ENCODE measurements around the gene UNC5B.

UNC5B gene

DNA sequence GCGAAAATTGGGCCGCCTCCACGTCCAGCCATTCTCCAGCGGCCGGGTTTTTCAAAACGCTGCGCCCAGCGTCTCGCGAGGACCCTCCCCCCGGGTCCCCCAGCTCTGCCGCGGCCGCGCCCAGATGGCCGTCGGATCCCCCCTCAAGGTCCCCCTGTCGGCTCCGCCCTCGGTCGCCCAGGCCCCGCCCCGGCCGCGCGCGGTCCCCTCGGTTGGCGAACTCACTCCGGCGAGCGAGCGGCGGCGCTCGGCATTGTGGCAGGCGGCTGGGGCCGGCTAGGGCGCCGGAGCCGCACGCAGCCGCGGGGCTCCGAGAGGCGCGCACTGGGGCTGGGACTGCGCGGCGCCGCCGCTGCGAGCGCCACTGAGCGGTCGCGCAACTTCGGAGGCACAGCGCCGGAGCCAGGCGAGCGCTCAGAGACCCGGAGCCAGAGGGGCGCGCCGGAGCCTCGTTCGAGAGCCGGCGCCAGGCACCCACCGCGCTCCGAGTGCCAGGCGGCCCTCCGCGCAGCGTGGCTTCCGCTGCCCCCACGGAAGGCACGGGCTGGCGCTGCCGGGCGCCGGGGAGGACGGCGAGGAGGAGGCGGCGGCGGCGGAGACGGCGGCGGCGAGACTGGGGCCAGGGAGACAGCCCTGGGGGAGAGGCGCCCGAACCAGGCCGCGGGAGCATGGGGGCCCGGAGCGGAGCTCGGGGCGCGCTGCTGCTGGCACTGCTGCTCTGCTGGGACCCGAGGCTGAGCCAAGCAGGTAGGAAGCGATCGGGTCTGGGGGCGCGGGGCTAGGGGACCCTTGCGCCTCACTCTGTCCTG is at the start of gene UNC5B:
Gene UNC5B (plus strand): TSS at position 253 of the 809 bp plus-strand sequence. CDS start 416 bp downstream, at position 669.
- no peak for TF ChIP-seq POLR2A (IDR thresholded peaks at IDR 0.05; ENCODE audit: low read length)
- TF ChIP-seq GATA1 (IDR thresholded peaks at IDR 0.05; ENCODE audit: low read depth, low read length): no peak
- peak; percentile 12 to 19 for DNase-seq

DNA sequence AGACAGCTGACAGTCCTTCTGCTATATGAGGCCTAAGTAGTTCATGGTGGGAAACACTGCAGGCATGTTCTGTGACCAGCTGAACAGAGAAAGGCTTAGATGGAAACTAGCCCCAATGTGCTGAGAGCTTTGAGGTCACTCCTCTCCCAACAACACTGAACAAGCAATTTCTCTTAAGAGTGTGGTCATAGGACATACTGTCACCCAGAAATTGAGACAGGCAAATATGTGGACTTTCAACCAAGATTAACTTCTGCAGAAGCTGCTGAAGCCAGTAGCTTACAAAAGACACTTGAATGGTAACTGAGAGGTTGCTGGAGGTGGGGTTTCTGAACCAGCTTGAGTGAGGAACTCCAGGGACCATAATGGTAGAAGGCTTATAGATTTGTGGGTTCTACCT is 38.9 kb upstream of the UNC5B start:
- TF ChIP-seq POLR2A (IDR thresholded peaks at IDR 0.05; ENCODE audit: low read length): no peak
- no peak for TF ChIP-seq GATA1 (IDR thresholded peaks at IDR 0.05; ENCODE audit: low read depth, low read length)
- no peak for DNase-seq

DNA sequence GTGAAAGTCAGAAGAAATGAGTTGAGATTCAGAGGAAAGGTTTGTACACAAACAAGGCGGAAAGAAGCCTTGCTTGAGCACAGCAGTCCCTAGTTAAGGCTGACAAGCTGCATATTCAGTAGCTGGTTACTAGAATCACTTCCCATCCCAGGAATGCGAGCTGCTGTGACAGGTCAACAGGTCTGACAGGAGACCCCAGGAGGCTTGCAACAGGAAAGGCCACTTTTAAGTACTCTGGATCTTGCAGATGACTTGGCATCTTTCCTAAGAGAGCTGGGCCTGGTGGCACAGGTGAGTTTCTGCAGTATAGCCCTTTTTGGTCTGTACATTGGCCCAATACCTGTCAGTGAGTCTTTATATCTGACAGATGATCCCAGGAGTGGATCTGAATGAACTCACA is 35.7 kb upstream of the UNC5B start:
- DNase-seq: no peak

DNA sequence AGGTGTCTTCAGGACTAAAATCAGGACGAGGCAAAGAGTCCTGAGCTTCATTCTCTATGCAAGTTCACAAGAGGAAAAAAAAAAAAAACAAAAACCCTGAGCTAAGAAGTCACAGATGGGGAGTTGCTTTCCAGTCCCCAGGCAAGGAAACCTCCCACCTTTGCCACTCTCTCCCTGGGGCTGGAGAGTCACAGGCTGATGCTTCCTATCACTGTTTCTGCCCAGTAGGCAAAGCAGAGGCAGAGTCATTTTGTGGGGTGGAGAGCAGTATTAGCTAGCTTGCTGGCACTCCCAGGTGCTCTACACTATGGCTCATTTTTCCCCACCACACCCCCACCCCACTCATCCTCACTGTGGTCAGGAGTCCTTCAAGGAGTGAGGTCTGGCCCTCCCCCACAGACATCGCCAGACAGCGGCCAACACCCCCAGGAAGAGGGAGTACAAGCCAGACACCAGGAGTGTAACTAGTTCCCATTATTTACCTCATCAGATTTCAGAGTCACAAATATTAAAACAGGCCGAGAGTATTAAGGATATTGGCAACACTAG is 34.6 kb upstream of the UNC5B start:
- TF ChIP-seq POLR2A (IDR thresholded peaks at IDR 0.05; ENCODE audit: low read length) (no peak), GATA1 (IDR thresholded peaks at IDR 0.05; ENCODE audit: low read depth, low read length) (no peak)
- no peak for DNase-seq

More for the DNA sequence above, 35.7 kb upstream of the UNC5B start:
- TF ChIP-seq GATA1 (IDR thresholded peaks at IDR 0.05; ENCODE audit: low read depth, low read length) (no peak), POLR2A (IDR thresholded peaks at IDR 0.05; ENCODE audit: low read length) (no peak)

DNA sequence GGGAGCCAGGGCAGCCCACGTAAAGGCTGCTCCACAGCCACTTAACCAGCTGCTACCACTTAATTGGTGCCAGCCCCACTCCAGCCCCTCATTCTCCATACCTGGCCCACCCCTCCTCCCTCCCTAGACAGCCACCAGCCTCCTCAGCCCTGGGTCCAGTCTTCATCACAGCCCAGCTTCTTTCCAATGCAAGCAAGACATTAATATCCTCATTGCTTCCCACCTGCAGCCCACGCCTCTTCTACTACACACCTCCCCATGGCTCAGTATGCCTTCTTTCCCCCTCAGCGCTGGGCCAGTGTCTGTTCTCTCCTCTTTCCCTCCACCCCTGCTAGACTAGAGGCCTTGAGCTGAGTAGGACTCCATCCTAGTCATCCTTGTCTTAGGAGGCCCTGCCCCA is 33.5 kb upstream of the UNC5B start:
- no peak for DNase-seq
- TF ChIP-seq GATA1 (IDR thresholded peaks at IDR 0.05; ENCODE audit: low read depth, low read length) (no peak), POLR2A (IDR thresholded peaks at IDR 0.05; ENCODE audit: low read length) (no peak)

DNA sequence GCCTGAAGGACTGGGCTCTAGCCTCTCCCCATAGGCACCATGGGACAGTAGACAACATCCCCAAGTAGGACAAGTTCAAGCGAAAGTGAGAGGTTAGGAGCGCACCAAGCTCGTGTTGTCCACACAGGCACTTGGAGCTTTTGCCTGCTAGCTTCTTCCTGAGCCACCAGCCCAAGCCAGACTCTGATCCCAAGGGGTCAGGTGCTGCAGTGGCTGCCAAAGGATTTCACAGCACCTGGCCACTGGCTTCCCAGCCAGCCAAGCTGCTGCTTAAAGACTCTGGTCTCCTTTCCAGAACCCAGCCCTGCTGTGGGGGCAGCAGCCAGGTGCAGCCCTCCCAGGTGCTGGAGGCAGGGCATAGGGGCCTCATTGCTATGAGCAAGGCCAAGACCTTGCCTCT is 33.0 kb upstream of the UNC5B start:
- no peak for TF ChIP-seq POLR2A (IDR thresholded peaks at IDR 0.05; ENCODE audit: low read length)
- no peak for TF ChIP-seq GATA1 (IDR thresholded peaks at IDR 0.05; ENCODE audit: low read depth, low read length)

DNA sequence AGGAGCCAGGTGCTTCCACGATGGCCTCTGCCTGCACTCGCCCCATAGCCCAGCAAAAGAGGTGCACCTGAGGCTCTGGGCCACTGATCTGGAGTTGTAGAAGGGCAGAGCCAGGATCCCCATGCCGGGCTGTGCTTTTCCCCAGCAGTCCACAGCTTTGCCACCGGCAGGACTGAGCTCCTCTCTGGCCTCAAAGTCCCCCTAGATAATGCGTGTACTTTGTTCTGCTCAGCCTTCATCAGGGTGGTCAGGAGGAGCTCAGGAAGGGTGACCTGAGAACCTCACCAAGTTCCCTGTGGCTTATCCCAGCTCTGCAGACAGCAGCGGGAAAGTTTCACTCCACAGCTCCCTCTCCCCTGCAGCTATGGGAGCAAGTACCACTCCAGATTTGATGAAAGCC is 27.9 kb upstream of the UNC5B start:
- TF ChIP-seq POLR2A (IDR thresholded peaks at IDR 0.05; ENCODE audit: low read length): no peak
- TF ChIP-seq GATA1 (IDR thresholded peaks at IDR 0.05; ENCODE audit: low read depth, low read length): no peak
- no peak for DNase-seq

More for the DNA sequence above, 33.0 kb upstream of the UNC5B start:
- no peak for DNase-seq

DNA sequence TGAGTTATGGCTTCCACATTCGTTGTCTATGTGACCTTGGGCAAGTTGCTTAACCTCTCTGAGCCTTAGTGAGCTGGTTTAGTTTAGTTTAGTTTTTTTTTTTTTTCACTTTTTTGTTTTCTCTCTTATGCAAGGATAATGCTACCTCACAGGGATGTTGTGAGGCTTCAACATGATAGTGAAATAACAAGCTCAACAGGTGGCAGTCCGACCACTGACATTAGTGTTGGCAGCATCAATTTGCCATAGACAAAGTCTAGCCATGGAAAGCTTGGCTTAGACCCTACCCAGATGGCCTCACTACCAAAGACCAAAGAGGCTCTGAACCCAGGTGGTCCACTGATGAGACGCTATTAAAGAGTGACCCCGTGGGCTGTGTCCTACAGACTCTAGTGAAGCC is 27.2 kb upstream of the UNC5B start:
- no peak for DNase-seq
- no peak for TF ChIP-seq GATA1 (IDR thresholded peaks at IDR 0.05; ENCODE audit: low read depth, low read length)
- TF ChIP-seq POLR2A (IDR thresholded peaks at IDR 0.05; ENCODE audit: low read length): no peak

DNA sequence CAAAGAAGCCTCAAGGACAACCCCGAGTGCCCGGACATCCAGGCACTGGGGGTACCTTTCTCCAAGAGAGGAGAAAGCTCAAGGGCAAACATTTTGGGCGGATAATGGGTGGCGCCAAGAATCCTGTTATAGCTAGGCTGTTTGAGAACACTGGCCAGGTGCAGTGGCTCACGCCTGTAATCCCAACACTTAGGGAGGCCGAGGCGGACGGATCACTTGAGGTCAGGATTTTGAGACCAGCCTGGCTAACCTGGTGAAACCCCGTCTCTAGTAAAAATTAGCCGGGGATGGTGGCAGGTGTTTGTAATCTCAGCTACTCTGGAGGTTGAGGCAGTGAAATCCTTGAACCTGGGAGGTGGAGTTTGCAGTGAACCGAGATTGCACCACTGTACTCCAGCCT is 25.2 kb upstream of the UNC5B start:
- no peak for DNase-seq
- TF ChIP-seq POLR2A (IDR thresholded peaks at IDR 0.05; ENCODE audit: low read length) (no peak), GATA1 (IDR thresholded peaks at IDR 0.05; ENCODE audit: low read depth, low read length) (no peak)

DNA sequence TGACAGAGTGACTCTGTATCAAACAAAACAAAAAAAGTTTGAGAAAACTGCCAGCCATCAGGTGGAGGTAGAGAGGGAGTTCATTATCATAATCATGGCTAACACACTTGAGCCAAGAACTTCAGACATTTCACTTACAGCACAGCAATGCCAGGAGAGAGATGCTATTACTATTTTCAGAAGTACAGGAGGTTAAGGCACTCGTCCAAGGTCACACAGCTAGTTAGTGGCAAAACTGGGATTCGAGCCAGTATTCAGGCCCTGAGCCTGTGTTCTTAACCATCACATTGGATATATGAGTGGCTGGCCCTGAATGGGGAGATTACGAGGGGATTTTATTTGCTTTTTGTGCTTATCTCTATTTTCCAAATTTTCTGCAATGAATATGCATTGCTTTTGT is 24.8 kb upstream of the UNC5B start:
- DNase-seq: no peak
- TF ChIP-seq GATA1 (IDR thresholded peaks at IDR 0.05; ENCODE audit: low read depth, low read length) (no peak), POLR2A (IDR thresholded peaks at IDR 0.05; ENCODE audit: low read length) (no peak)

DNA sequence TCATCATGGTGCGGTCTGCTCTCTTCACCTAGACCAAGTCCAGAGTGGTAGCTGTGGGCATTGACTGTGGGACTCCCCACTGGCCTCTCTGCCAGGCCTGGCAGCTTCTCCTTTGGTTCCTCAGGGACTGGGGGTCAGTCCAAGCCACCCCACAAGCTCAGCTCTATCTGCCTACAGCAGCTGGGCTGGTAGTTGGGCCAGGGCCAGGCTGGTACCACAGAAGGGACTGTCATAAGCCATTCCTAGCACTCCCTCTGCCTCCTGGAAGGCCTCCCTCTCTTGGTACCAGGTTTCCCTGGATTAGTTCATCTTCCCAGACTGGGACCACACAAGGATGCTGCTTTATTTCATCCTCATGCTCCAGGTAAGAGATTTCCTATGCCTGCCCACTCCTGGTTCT is 24.2 kb upstream of the UNC5B start:
- TF ChIP-seq POLR2A (IDR thresholded peaks at IDR 0.05; ENCODE audit: low read length): no peak
- no peak for TF ChIP-seq GATA1 (IDR thresholded peaks at IDR 0.05; ENCODE audit: low read depth, low read length)
- no peak for DNase-seq

DNA sequence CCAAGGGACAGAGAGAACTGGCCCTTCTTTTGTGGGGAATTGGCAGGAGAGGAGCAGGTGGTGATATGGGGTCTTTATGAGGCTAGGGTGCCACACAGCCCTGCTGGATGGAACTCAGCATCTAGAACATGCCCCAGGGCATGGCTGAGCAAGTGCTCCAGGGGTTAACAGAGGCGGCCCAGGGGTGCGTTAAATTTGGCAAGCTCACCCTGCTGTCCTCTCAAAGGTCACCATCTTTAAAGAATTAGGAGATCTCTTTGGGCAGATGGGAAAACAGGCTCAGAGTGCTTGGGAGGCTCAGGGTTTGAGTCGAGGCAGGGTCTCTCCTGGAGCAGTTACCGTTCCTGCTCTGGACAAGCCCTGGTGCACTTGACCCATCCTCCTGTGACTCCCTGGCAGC is 21.4 kb upstream of the UNC5B start:
- TF ChIP-seq GATA1 (IDR thresholded peaks at IDR 0.05; ENCODE audit: low read depth, low read length) (no peak), POLR2A (IDR thresholded peaks at IDR 0.05; ENCODE audit: low read length) (no peak)

DNA sequence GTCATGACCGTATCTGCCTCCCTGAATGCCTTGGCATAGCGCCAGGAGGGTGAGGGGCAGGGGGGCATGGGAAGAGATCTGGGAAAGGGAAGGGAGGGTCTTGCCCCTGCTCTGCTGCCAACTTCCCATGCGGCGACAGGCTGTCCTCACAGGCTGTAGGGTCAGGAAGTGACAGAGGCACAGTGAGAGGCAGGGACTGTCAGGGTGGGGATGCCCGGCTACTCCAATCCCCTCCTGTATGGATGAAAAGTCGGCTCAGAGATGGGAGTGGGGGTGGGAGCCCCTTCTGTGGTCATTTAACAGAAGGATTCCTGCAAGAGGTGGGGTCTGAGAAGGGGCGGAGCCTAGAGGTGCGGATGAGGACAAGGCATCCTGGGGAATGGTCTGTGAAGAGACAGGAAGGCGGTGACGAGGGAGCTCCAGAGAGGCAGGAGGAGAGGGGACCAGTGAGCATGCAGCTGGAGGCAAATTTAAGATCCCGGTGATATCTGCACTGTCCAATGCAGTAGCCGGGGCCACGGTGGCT is 20.8 kb upstream of the UNC5B start:
- no peak for DNase-seq
- TF ChIP-seq GATA1 (IDR thresholded peaks at IDR 0.05; ENCODE audit: low read depth, low read length) (no peak), POLR2A (IDR thresholded peaks at IDR 0.05; ENCODE audit: low read length) (no peak)

More for the DNA sequence above, 21.4 kb upstream of the UNC5B start:
- no peak for DNase-seq

DNA sequence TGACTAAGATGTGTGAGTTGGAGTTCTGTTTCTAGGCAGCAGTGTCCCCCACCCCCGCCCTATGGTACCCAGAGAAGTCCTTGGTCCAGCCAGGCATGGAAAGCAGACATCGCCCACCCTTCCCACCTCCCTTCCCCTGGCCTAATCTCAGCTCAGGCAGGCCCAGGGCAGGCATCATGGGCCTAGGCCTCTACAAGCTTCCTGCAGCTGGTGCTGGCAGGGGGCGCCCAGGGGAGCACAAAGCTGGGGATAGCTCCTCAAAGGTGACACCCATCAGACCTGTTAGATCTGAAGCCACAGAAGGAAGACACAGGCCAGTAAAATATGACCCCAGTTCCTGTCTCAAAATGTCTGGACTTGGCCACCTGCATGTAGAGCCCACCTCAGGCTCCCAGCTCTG is 18.9 kb upstream of the UNC5B start:
- DNase-seq: no peak
- TF ChIP-seq POLR2A (IDR thresholded peaks at IDR 0.05; ENCODE audit: low read length) (no peak), GATA1 (IDR thresholded peaks at IDR 0.05; ENCODE audit: low read depth, low read length) (no peak)

DNA sequence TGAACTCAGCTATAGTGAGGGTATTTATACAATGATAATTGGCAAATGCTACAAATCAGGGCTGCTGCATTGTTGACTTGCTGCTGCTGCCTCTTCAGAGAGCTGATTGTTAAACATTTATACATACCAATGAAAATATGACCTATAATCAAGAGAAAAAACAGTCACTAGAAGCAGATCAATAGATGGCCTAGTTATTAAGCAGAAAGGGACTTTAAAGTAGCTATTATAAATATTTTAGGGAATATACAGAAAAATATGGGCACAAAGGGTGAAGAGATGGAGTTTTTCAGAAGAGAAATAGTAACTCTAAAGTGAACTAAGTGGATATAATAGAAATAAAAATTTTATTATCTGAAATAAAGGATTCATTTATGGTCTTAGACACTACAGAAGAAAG is 14.4 kb upstream of the UNC5B start:
- TF ChIP-seq GATA1 (IDR thresholded peaks at IDR 0.05; ENCODE audit: low read depth, low read length) (no peak), POLR2A (IDR thresholded peaks at IDR 0.05; ENCODE audit: low read length) (no peak)
- no peak for DNase-seq
